Endothelial cell of umbilical vein (primary cell): ENCODE results near the gene UBC.

ENCODE experiments used
- EZH2 ChIP-seq: IDR thresholded peaks from 2 replicates; pipeline ENCODE4 v1.6.1; 2012; ENCODE audit warnings: borderline replicate concordance, low read depth, mild to moderate bottlenecking, moderate library complexity, low read length, inconsistent platforms; ENCODE audit not compliant: severe bottlenecking
- GATA2 ChIP-seq: IDR thresholded peaks from 2 replicates; pipeline ENCODE4 v1.7.0; 2011; ENCODE audit warnings: low read depth, mild to moderate bottlenecking, moderate library complexity, mixed read lengths, low read length; ENCODE audit not compliant: insufficient read length, insufficient read depth
- MAX ChIP-seq: IDR thresholded peaks from 2 replicates; pipeline ENCODE4 v1.6.1; 2011; ENCODE audit not compliant: insufficient read depth, insufficient read length
- MYC ChIP-seq: IDR thresholded peaks from one replicate; pipeline ENCODE4 v1.6.1; 2011; ENCODE audit warnings: mild to moderate bottlenecking, low read depth, low read length
- POLR2A ChIP-seq: IDR thresholded peaks from 2 replicates; pipeline ENCODE4 v1.6.1; 2012; ENCODE audit warnings: low read depth, mild to moderate bottlenecking, control low read depth, low read length
- TF ChIP-seq, protein P1 (sequence below), 2 donors: IDR thresholded peaks; 1 replicate in 1 of 2; 2 replicates in 1 of 2; pipeline ENCODE4 v1.5.1; 2011; ENCODE audit warnings: low read length in 2 of 2, mild to moderate bottlenecking in 2 of 2, moderate library complexity in 2 of 2, control low read depth in 1 of 2, inconsistent platforms in 1 of 2, low read depth in 1 of 2; ENCODE audit not compliant: insufficient read depth in 1 of 2; ENCODE audit errors: extremely low read depth in 1 of 2

DNA sequence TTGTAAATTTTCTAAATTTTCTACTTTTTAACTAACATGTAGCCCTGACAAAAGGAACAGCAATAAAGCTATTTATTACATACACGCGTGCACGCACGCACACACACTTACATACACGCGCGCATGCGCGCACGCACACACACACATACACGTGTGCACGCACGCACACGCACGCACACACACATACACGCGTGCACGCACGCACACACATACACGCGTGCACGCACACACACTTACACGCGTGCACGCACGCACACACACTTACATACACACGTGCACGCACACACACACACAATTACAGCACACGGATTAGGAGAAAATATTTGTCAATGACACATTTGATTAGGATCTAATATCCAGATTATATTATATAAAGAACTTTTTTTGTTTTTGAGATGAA is 46.6 kb upstream of the UBC start:
- TF ChIP-seq, protein P1, sequence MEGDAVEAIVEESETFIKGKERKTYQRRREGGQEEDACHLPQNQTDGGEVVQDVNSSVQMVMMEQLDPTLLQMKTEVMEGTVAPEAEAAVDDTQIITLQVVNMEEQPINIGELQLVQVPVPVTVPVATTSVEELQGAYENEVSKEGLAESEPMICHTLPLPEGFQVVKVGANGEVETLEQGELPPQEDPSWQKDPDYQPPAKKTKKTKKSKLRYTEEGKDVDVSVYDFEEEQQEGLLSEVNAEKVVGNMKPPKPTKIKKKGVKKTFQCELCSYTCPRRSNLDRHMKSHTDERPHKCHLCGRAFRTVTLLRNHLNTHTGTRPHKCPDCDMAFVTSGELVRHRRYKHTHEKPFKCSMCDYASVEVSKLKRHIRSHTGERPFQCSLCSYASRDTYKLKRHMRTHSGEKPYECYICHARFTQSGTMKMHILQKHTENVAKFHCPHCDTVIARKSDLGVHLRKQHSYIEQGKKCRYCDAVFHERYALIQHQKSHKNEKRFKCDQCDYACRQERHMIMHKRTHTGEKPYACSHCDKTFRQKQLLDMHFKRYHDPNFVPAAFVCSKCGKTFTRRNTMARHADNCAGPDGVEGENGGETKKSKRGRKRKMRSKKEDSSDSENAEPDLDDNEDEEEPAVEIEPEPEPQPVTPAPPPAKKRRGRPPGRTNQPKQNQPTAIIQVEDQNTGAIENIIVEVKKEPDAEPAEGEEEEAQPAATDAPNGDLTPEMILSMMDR (IDR thresholded peaks at IDR 0.05; ENCODE audit: extremely low read depth in 1 of 2, insufficient read depth in 1 of 2, low read depth in 1 of 2, low read length in 2 of 2), result no peak
- TF ChIP-seq MAX (no peak), POLR2A (no peak), EZH2 (no peak), MYC (no peak), GATA2 (no peak)
